MCF 10A (cell line): ENCODE results near the gene DIO3. TPM values are rescaled to one million over a fixed set of nuclear protein-coding genes. Genes with fewer than 3 reads are reported as not detected.

Experiments used
- BruUV-seq: library from RNA; stranded (reverse); fragments of 400-500 nt; replicated peaks from 2 replicates; lab custom pipeline; 2021; lab: Mats Ljungman, UMichigan
- CTCF ChIA-PET: fragments of 300-600 bp; sonication (Branson Sonifier 250); formaldehyde crosslinking; extraction: SDS; loops from one replicate; lab custom pipeline; 2021; ENCODE audit warnings: antibody characterized with exemption, inconsistent platforms; lab: Yijun Ruan, JAX
- POLR2A ChIA-PET: fragments of 300-600, 350-650 bp; sonication (Branson Sonifier 250); formaldehyde crosslinking; extraction: SDS; loops from one replicate; lab custom pipeline; 2020; ENCODE audit warnings: antibody characterized with exemption, inconsistent platforms; lab: Yijun Ruan, JAX
- DNase-seq: peaks from one replicate; pipeline ENCODE4 v3.0.0-alpha.2; 2018; ENCODE audit not compliant: unreplicated experiment
- H3K27ac Mint-ChIP-seq: one replicate; pipeline ENCODE4 v1.8.0; 2022; ENCODE audit warnings: mild to moderate bottlenecking, low read depth, mixed read lengths; ENCODE audit not compliant: unreplicated experiment
- H3K27me3 Mint-ChIP-seq: one replicate; pipeline ENCODE4 v1.8.0; 2022; ENCODE audit warnings: mixed read lengths; ENCODE audit not compliant: insufficient read depth, unreplicated experiment
- H3K36me3 Mint-ChIP-seq: one replicate; pipeline ENCODE4 v1.8.0; 2022; ENCODE audit warnings: mild to moderate bottlenecking, moderate library complexity, mixed read lengths; ENCODE audit not compliant: insufficient read depth, unreplicated experiment
- H3K4me1 Mint-ChIP-seq: one replicate; pipeline ENCODE4 v1.8.0; 2022; ENCODE audit warnings: mixed read lengths; ENCODE audit not compliant: insufficient read depth, unreplicated experiment
- H3K4me3 Mint-ChIP-seq: one replicate; pipeline ENCODE4 v1.8.0; 2022; ENCODE audit warnings: mild to moderate bottlenecking, moderate library complexity, mixed read lengths; ENCODE audit not compliant: unreplicated experiment
- H3K9me3 Mint-ChIP-seq: one replicate; pipeline ENCODE4 v1.8.0; 2022; ENCODE audit warnings: mixed read lengths; ENCODE audit not compliant: unreplicated experiment
- CTCF ChIP-seq: fragments of 200-600 bp; IDR thresholded peaks from one replicate; pipeline ENCODE4 v1.8.0; 2022; ENCODE audit warnings: antibody characterized with exemption, mild to moderate bottlenecking; ENCODE audit not compliant: unreplicated experiment
- intact Hi-C: fragments of 100-400 bp; cut with micrococcal nuclease; formaldehyde crosslinking; loops from 2 replicates; pipeline ENCODE4 v1.14.1; 2022
- total RNA-seq: library from RNA; stranded (reverse); gene quantifications from 2 replicates; pipeline ENCODE4 v1.2.3, GENCODE V29; 2022

DIO3 gene
- total RNA-seq, 1 experiment from 2014 or later, result not detected

- Mint-ChIP-seq H3K36me3 (no peaks in the 10 kb centered on the region), H3K4me1 (no peaks in the 10 kb centered on the region), H3K27me3 (peaks cover 42% of the 10 kb centered on the region), H3K9me3 (no peaks in the 10 kb centered on the region), H3K4me3 (no peak overlapping the region), H3K27ac (no peak overlapping the region)
- no peak for TF ChIP-seq CTCF
- DNase-seq, result no peak
- POLR2A ChIA-PET, result no interaction called here
- no TSS peak for BruUV-seq
- CTCF ChIA-PET, result interaction anchor here (0.6 to 0.8 kb wide), 2 partner anchors 161 to 906 kb away, joined by 3 read pairs; no protein-coding TSS in a partner anchor
- intact Hi-C loops, result no loop called here
These were observed 24.0 kb upstream of the DIO3 start for GRCh38 chr14:101537286-101537685.

- H3K36me3 Mint-ChIP-seq, result no peaks in the 10 kb centered on the region
- no peaks in the 10 kb centered on the region for H3K9me3 Mint-ChIP-seq
- DNase-seq, result no peak
- H3K27ac Mint-ChIP-seq, result no peak overlapping the region
- H3K4me3 Mint-ChIP-seq, result no peak overlapping the region
- CTCF ChIA-PET, result interaction anchor here (0.7 kb wide), 1 partner anchor 303 kb away, joined by 3 read pairs; no protein-coding TSS in a partner anchor
- no peaks in the 10 kb centered on the region for H3K4me1 Mint-ChIP-seq
- peaks cover 48% of the 10 kb centered on the region for H3K27me3 Mint-ChIP-seq
- BruUV-seq, result no TSS peak
- no peak for TF ChIP-seq CTCF
- POLR2A ChIA-PET, result no interaction called here
- intact Hi-C loops, result no loop called here
These were observed 22.4 kb upstream of the DIO3 start for GRCh38 chr14:101538878-101539277.

GRCh38 chr14:101539880-101540279, 21.4 kb upstream of the DIO3 start:
- Mint-ChIP-seq H3K36me3 (no peaks in the 10 kb centered on the region), H3K4me3 (no peak overlapping the region), H3K27ac (no peak overlapping the region), H3K4me1 (no peaks in the 10 kb centered on the region), H3K27me3 (peaks cover 50% of the 10 kb centered on the region), H3K9me3 (no peaks in the 10 kb centered on the region)
- intact Hi-C loops, result no loop called here
- BruUV-seq, result no TSS peak
- CTCF ChIA-PET, result no interaction called here
- POLR2A ChIA-PET, result interaction anchor here (1.5 kb wide), 1 partner anchor 13 kb away, joined by 3 read pairs; no protein-coding TSS in a partner anchor
- no peak for DNase-seq
- no peak for TF ChIP-seq CTCF

- H3K9me3 Mint-ChIP-seq, result no peaks in the 10 kb centered on the region
- CTCF ChIA-PET, result interaction anchor here (0.6 kb wide), 2 partner anchors 892 to 1151 kb away, joined by 3 read pairs; no protein-coding TSS in a partner anchor
- no peak overlapping the region for H3K27ac Mint-ChIP-seq
- no peak overlapping the region for H3K4me3 Mint-ChIP-seq
- H3K36me3 Mint-ChIP-seq, result no peaks in the 10 kb centered on the region
- POLR2A ChIA-PET, result interaction anchor here (1.5 kb wide), 1 partner anchor 12 kb away, joined by 3 read pairs; no protein-coding TSS in a partner anchor
- intact Hi-C loops, result no loop called here
- peaks cover 44% of the 10 kb centered on the region for H3K27me3 Mint-ChIP-seq
- H3K4me1 Mint-ChIP-seq, result no peaks in the 10 kb centered on the region
- TF ChIP-seq CTCF, result no peak
- BruUV-seq, result no TSS peak
- DNase-seq, result no peak
These were observed 20.5 kb upstream of the DIO3 start for GRCh38 chr14:101540481-101541462.
